HG03432 (cell line): ENCODE measurements around the gene CCDC122.

ENCODE experiments used
- ATAC-seq: cut with Tn5 transposase; IDR thresholded peaks from one replicate; pipeline ENCODE4 v1.9.1; 2021; ENCODE audit warnings: mild to moderate bottlenecking, moderate library complexity; ENCODE audit not compliant: unreplicated experiment

Gene CCDC122

DNA sequence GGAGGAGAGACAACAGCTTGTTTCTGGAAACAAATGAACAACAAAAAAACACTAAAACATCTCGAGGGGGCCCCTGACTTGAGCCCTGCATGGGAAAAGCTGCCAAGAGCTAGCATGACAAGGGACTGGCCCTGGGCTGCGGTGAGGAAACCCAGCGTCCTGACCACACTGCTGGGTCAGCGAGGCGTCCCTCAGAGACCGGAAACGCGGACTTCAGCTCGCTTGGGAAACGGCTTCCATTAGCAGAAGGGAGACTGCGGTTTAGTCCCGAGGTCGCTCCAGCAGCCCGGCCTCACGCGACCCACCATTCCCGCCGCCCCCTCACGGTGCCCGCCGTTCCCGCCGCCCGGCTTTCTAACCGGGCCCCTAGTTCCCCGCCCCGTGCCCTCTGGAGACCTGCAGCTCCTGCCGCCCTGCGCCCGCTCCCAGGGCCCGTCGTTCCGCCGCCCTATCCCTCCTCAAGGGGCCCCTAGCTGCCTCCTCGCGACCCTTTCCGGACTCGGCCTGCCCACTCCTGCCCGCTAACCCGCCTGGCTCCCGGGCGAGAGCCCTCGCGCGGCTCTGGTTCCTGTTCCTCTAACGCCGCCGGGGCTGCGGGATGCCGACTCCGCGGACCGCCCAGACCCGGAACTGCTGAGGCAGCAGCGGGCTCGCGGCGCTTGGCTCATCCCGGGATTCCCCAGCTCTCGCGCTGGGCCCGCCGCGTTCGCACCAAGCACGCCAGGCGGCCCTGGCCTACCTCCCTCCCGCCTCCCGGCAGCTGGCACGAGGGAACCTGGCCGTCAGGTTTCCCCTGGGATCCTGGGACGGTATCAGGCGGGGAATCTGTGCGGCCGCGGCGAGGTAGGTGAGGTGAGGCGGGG, at the start of gene CCDC122:
CCDC122 (minus strand) TSS at position 849 of the 863 bp plus-strand sequence. CDS start 10,364 bp downstream, outside the sequence.
- peak; percentile 90 for ATAC-seq

DNA sequence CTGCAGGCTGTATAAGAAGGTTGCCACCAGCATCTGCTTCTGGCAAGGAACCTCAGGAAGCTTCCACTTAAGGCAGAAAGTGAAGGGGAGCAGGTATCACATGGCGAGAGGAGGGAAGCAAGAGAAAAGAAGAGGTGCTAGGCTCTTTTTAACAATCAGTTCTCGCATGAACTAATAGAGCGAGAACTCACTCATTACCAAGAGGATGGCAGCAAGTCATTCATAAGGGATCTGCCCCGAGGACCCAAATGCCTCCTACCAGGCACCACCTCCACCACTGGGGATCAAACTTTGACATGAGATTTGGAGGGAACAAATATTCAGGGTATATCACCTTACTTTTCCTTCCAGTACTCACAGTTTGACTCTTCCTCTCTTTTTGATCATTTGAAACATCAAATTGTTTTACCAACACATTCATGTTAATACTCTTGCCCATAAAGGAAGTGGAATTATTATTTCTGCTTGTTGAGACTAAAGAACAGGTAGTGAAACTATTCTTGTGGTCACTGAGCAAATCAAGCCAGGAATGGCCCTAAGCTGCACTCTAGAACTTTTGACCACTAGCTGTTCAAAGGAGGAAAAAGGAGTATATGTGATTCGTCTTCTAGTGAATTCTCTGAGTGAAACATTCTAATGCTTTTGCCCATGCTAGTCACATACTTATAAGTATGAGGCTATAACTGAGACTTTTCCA, 45.2 kb upstream of the CCDC122 start:
- peak; percentile 87 for ATAC-seq

DNA sequence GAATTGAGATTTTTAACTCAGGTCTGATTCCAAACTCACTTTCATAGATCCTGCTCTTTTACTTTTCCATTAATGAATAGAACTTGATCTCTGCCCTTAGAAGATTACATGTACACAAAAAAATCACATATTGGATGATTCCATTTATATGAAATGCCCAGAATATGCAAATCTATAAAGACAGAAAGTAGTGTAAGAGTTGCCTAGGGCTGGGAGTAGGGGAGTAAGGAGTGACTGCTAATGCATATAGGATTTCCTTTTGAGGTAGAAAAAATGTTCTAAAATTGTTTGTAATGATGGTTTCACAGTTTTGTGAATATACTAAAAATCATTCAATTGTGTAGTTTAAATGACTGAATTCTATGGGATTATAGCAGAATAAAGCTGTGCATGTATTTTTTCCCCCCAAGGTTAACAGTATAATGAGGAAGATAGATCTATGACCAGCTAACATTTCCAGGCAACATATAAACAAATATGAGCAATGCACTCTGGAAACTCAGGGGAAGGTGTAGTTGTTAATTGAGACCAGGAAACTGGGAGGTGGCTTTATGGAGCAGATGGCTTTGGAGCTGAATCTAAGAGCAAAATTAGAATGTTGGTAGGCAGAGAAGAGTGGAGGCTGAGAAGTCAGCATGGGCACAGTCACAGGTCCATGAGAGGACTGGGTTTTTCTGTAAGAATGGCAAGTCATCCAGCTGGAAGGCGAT, 41.6 kb upstream of the CCDC122 start:
- no peak for ATAC-seq

DNA sequence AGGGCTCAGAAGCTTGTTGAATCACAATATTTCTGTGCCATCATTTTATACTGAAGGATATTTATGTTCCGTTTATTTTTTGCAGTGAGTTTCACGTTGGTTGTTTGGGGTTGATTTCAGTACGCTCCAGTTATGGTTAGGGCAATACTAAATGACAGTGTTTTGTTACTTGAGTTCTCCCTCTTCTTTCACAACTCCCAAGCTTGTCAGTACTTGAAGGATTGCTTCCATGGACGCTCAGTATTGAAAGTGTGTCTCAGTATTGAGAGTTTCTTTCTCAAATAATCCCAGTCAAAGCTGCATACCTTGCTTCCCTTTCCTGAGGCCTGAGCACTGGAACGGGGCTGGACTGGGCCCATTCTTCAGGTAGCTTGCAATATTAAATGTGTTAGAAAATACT, 39.1 kb upstream of the CCDC122 start:
- no peak for ATAC-seq

DNA sequence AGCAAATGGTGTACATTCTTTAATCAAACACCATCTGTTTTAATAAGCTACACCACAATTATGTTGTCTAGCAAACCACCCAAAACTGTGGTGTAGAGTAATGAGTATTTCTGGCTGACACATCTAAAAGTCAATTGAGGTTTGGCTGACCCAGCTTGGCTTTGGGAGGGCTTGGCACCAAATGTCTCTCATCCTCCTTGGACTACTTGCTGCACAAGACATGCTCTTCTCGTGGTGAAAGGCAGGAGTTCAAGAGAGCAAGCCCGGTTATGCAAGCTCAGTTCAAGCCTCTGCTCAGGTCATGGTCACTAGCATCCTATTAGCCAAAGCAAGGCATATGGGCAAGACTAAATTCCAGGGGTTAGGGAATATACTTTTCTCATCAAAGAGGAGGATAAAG, 37.3 kb upstream of the CCDC122 start:
- no peak for ATAC-seq

DNA sequence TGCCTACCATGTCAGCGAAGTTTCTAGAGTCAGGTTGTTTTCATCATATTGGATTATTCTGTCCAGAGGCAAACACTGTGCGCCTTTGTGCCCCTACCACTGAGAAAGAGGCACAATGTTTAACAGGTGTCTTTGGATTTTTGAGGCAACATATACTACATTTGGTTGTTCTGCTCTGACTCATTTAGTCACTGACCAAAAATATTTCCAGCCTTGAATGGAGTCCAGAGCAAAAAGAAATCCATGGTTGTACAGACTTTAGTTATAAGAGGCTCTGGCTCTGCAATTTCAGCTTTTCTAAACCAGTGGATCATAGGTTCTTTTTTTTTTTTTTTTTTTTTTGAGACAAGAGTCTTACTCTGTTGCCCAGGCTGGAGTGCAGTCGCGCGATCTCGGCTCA, 35.9 kb upstream of the CCDC122 start:
- no peak for ATAC-seq

DNA sequence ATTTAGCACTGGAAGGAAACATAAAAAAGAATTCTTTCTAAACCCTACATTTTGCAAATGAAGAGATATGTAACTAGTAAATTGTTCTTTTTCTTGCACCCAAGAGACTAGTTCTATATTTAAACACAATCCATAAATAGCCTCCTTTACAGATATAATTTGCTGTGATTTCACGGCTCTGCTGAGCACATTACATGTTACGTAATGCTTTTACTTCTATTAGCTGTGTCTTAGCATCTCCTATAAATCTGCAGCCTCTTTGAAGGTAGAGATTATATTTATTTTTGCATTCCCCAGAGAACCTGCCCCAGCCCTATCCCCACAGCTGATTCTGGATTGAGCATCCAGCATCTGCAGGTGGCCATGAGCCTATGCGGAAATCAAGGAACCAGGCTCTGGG, 32.3 kb upstream of the CCDC122 start:
- ATAC-seq: no peak

DNA sequence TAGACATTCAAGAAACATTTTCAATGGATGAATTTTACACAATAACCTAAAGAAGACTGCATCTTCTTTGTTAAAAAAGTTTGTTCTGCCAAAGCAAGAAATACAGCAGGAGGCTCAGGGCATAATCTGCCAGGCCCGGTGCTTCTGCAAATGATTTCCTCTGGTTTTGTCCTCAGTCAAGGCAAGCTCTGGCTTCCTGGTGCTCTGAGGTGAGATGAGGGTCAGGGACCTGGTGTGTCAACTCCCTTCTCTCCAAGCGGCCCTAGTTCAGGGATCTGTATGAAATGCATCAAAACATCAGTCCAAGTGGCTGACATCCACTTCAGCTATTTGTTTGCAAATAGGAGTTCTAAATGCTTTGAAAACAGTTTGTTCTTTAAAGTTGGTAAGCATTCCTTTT, 31.7 kb upstream of the CCDC122 start:
- no peak for ATAC-seq

DNA sequence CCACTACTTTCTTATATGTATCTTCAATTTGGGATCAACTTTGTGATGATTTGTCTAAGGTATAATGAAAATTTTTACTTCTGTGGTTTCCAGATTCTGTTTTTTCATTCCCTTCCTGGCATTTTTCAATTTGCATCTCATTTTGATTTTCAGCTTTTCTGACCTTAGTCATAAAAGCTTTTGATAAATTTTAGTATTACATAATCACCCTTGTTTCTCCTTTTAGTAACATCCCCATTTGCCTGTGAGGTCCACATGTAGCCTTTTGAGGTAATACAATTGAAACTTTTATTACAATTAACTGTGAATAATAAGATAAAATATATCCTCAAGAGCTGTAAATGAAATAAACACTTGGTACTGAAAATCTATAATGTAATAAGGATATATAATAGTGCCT, 31.3 kb upstream of the CCDC122 start:
- no peak for ATAC-seq

DNA sequence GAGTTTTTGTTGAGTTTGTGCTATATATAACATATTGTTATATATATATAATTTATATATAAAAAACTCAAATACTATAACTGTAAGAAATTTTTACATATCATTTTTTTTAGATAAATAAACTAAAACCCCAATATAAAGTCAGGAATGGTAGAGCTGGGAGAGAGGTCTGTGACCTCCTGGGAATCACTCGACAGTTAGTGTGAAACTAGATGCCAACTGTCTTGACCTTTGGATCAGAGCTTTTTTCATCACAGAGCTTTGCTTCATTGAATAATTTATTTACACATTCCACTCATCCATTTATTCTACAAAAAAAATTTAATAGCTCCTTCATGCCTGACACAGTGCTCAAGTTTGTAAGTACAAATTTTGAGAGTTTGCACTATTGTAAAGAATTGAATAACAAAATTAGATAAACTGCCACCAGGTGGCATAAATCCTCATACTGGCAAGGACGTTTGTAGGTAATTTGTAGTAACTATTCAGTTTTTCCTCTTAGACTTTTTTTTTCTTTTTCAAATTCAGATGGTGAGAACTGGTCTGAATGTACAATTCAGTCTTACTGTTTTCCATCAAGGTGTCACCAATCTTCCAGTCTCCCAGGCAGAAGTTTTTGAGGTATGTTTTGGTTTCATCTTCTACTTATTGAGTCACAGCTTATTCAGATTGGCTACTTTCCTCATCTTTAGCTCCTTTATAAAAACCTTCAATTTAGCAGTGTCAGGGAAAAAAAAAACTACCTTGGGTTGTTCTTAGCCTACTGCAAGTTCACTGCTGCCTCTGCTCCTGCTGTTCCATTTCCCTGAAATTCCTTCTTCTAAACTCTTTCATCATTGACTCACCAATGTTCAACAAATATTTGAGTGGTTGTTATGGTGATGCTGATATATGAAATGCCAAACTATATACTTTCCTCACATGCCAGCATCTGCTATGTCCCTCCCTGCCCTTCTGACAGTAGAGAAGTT, 28.9 kb upstream of the CCDC122 start:
- ATAC-seq: no peak

DNA sequence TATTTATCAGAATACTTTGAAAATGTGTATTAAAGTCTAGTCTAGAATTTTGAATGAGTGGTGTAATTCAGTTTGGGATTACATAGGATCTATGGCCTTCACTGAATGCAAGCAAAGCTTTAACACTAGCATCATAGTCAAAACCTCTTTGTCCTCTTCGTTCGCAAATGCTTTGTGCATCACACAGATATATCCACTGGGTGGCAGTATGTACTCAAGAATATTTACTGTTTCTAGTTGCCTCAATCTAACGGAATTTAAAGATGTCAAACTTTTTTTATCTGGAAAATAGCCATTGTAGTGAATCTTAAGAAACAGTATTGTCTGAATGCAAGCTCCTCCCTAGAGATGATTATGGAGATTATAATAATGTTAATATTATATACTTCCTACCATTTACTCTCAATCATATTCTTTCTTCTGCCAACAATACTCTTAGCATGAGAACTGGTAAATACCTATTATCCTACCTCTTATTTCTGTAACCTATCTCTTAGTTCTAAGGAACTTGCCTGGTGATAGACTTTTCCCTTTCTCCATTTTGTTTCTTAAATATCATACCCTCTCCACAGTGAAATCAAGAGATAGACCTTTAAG, 26.0 kb upstream of the CCDC122 start:
- ATAC-seq: no peak

DNA sequence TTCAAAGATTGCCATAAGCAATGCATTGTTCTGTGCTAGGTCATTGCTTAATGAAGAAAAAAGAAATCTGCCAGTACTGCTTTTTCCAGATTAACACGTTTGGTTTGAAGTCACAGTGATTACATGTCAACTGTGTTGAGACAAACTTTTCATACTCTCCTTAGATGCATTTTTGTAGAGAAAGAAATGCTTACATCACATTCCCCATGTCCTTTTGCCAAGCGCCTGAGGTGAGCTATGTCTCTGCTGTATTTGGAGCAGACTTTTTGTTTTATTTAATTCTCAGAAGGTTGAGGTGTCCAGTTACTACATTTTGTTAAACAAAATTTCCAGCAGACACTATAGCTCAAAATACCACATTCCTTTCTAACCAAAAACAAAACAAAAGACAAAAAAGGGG, 16.4 kb upstream of the CCDC122 start:
- no peak for ATAC-seq

DNA sequence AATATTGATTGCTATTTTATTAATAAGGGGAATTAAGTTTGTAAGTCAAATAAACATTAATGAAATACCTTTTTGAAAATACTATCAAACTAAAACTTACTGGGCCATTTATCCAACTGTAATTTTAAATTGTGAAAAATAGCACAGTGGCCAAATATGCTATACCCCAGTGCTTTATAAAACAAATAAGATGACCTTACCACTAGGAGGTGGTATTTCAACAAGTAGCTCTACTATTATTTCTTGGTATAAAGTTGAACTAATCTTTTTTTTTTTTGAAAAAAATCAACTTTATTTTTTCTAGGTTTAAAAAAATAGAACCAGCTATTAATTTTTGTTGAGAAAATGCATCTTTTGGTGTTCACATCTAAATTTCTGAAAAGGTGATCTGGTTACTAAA, 14.9 kb upstream of the CCDC122 start:
- ATAC-seq: no peak

DNA sequence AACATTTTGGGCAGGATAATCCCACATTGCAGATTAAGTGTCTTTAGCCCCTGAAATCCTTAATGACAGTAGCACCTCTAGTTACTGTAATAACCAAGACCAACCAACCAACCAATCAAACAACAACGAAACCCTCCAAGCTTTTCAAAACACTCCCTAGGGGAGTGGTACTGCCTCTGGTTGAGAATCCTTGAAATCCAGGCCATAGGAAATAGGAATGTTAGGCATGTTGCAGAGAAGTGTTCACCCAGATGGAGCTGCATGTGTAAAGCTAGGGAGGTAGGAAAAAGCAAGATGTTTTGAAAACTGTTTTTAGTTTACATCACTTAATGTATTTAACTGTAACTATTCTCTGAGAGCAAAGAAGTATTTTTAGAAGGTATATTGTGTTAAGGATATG, 4.7 kb upstream of the CCDC122 start:
- no peak for ATAC-seq

DNA sequence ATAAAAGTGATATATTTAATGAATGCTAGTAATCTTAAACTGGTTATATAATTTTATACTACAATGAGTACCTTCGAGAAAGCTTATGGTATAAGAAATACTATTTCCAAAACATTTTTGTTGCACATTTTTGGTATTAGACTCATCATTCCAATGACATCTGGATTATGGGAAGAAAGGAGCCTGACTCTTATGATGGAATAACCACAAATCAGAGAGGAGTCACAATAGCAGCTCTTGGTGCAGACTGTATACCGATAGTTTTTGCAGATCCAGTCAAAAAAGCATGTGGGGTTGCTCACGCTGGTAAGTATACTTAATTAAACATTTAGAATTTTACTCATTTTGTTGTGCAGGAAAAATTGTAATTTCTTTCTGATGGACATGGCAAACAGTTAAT, 4.1 kb upstream of the CCDC122 start:
- no peak for ATAC-seq

DNA sequence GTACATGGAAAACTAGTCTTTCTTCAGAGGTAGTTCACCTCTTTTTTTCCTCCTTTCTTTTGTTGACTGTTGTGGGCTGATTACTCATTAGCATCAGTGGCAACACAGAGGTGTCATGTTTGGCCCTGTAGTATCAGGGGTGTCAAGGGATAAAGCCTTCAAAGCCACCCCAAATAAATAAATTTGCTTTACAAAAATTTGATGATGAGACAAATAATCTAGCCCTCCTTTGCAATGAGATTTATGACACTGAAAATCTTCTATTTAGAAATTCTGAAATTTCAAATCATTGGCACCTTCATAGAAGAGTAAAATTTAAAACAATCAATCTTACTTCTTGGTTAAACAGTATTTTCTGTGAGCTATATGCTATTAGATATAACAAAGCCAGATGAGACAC, 2.0 kb upstream of the CCDC122 start:
- no peak for ATAC-seq

DNA sequence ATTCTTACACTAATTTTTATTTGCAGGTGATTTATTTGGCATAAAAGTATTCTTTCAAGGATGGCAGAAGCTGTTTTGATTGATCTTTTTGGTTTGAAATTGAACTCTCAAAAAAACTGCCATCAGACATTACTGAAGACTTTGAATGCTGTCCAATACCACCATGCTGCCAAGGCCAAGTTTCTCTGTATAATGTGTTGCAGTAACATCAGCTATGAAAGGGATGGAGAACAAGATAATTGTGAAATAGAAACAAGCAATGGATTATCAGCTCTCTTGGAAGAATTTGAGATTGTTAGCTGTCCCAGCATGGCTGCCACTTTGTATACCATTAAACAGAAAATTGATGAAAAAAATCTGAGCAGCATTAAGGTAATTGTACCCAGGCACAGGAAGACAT, 1.4 kb upstream of the CCDC122 start:
- no peak for ATAC-seq

DNA sequence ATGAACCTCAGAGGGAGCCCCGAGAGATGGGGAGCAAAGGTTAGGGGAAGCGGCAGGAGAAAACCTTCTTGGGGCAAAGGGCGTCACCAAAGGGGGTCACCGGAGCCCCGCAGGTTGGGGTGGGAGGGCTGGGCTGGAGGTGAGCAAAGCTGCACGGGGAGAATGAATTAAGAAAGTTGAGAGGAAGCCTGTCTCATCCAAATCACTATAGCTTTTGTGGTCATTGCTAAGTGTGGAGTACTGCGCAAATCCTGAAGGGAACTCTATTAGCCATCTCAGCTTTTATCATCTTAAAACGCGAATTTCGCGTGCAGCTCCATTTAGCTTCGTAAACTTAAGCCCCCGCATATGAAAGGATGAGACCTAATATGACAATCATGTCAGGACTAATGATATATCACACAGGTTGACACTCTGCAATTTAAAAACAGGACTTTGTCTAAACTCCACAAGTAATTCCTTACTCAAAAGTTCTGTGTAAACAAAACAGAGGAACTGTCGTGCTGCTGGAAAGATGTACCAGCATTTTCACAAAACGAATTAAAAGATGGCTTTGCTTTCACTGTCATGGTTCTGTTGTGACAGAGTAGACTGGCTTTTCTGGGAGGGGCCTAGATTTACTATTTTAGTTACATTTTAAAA, 795 bp upstream of the CCDC122 start:
- no peak for ATAC-seq

DNA sequence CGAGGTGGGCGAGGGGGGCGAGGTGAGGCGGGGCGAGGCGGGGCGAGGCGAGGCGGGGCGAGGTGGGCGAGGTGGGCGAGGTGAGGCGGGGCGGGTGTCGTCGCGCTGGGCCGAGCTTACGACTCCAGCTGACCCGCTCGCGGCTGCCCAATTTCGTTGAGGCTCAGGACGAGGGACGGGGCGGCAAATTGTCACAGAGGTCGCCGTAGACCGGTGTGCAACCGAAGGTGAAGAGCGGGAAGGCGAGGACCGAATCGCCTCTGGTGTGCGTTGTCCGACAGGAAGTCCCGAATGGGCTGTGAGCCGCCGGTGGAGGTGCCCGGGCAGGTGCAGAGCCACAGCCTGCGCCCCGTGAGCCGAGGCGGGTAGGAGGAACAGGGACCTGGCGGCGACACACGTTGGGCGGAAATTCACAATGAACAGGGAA, 228 bp upstream of the CCDC122 start, which contains the start of gene LACC1:
LACC1 (plus strand) TSS at position 150 of the 427 bp plus-strand sequence. CDS start 1,082 bp downstream, outside the sequence.
- ATAC-seq: peak; percentile 52
